Kidney capillary endothelial cell (primary cell): ENCODE results near the gene RAPGEF1.

Source experiments
- DNase-seq: peaks from one replicate; pipeline ENCODE4 v3.0.0-alpha.2; 2018; ENCODE audit warnings: low spot score

The RAPGEF1 gene

GRCh38 chr9:131529597-131530545, 210.0 kb downstream of the RAPGEF1 start:
- no peak for DNase-seq

- DNase-seq = no peak
Measured at GRCh38 chr9:131528886-131529505, 210.9 kb downstream of the RAPGEF1 start.

- DNase-seq = no peak
Measured at GRCh38 chr9:131528186-131528585, 211.7 kb downstream of the RAPGEF1 start.
